GM12891 (cell line): ENCODE data around the gene GHR.

ENCODE experiments used
- POLR2A ChIP-seq: IDR thresholded peaks from 2 replicates; pipeline ENCODE4 v1.6.1; 2011; ENCODE audit warnings: low read depth, low read length, control low read depth
- POLR2AphosphoS5 ChIP-seq: IDR thresholded peaks from 2 replicates; pipeline ENCODE4 v1.6.1; 2011; ENCODE audit warnings: low read depth, low read length, control low read depth
- TAF1 ChIP-seq: IDR thresholded peaks from 2 replicates; pipeline ENCODE4 v1.6.1; 2011; ENCODE audit warnings: low read depth, low read length, control low read depth

GRCh38 chr5:42680046-42680445 lies 256.8 kb downstream of the GHR start:
- TF ChIP-seq TAF1 (no peak), POLR2AphosphoS5 (no peak), POLR2A (no peak)
